WTC11 (cell line): ENCODE data around the gene CCDC117. TPM values are rescaled to one million over a fixed set of nuclear protein-coding genes. Genes with fewer than 3 reads are reported as not detected.

Source experiments
- ATAC-seq: fragments of 200-7000 bp; cut with Tn5 transposase; 2 replicates; pipeline ENCODE4 v1.10.0; 2021; ENCODE audit warnings: mild to moderate bottlenecking, moderate library complexity
- CTCF ChIA-PET: fragments of 300-600 bp; sonication (Branson Sonifier 250); formaldehyde crosslinking; loops from one replicate; lab custom pipeline; 2021; ENCODE audit warnings: antibody characterized with exemption; lab: Charles Lee
- POLR2A ChIA-PET: fragments of 350-600 bp; sonication (Branson Sonifier 250); formaldehyde crosslinking; loops from one replicate; lab custom pipeline; 2021; ENCODE audit warnings: antibody characterized with exemption; lab: Charles Lee
- DNase-seq: peaks from one replicate; pipeline ENCODE4 v3.0.0; 2021; ENCODE audit warnings: low spot score
- H3K27ac Mint-ChIP-seq: 2 replicates; pipeline ENCODE4 v1.8.0; 2021; ENCODE audit warnings: mixed read lengths
- H3K27me3 Mint-ChIP-seq: 2 replicates; pipeline ENCODE4 v1.8.0; 2021; ENCODE audit warnings: low read depth, mild to moderate bottlenecking, moderate library complexity, mixed read lengths
- H3K36me3 Mint-ChIP-seq: 2 replicates; pipeline ENCODE4 v1.8.0; 2021; ENCODE audit warnings: mixed read lengths
- H3K4me1 Mint-ChIP-seq: 2 replicates; pipeline ENCODE4 v1.8.0; 2022; ENCODE audit warnings: mixed read lengths
- H3K4me3 Mint-ChIP-seq: 2 replicates; pipeline ENCODE4 v1.8.0; 2021; ENCODE audit warnings: mild to moderate bottlenecking, moderate library complexity, mixed read lengths
- H3K9me3 Mint-ChIP-seq: 2 replicates; pipeline ENCODE4 v1.8.0; 2021; ENCODE audit warnings: mixed read lengths
- CREB1 ChIP-seq: sonication (generic); formaldehyde crosslinking; IDR thresholded peaks from 2 replicates; pipeline ENCODE4 v1.8.0; 2023; ENCODE audit warnings: mild to moderate bottlenecking, missing genetic modification reagents
- FOXJ3 ChIP-seq: sonication (generic); formaldehyde crosslinking; IDR thresholded peaks from 2 replicates; pipeline ENCODE4 v1.9.0; 2021; ENCODE audit warnings: missing genetic modification reagents, mild to moderate bottlenecking, borderline replicate concordance
- GRHL2 ChIP-seq: fragments of 250-450 bp; sonication (Bioruptor Pico); IDR thresholded peaks from 2 replicates; pipeline ENCODE4 v1.8.0; 2022; ENCODE audit warnings: mild to moderate bottlenecking, moderate library complexity; ENCODE audit not compliant: insufficient replicate concordance, severe bottlenecking
- HMGA2 ChIP-seq: fragments of 250-450 bp; sonication (Bioruptor Pico); IDR thresholded peaks from 2 replicates; pipeline ENCODE4 v1.4.0; 2021; ENCODE audit warnings: mild to moderate bottlenecking, moderate library complexity
- JAZF1 ChIP-seq: fragments of 250-450 bp; sonication (Bioruptor Pico); IDR thresholded peaks from 2 replicates; pipeline ENCODE4 v1.9.0; 2021; ENCODE audit warnings: moderate library complexity, mild to moderate bottlenecking, inconsistent platforms
- NFATC4 ChIP-seq: fragments of 250-450 bp; sonication (Bioruptor Pico); IDR thresholded peaks from 2 replicates; pipeline ENCODE4 v1.9.0; 2021; ENCODE audit warnings: mild to moderate bottlenecking
- NR1H2 ChIP-seq: sonication (generic); formaldehyde crosslinking; IDR thresholded peaks from 2 replicates; pipeline ENCODE4 v1.9.0; 2021; ENCODE audit warnings: mild to moderate bottlenecking, moderate library complexity, missing genetic modification reagents
- NR2C2 ChIP-seq: sonication (generic); formaldehyde crosslinking; IDR thresholded peaks from 2 replicates; pipeline ENCODE4 v1.8.0; 2022; ENCODE audit warnings: mild to moderate bottlenecking, missing genetic modification reagents
- SOX15 ChIP-seq: fragments of 250-450 bp; sonication (Bioruptor Pico); IDR thresholded peaks from 2 replicates; pipeline ENCODE4 v1.9.0; 2021; ENCODE audit warnings: mild to moderate bottlenecking
- ZNF219 ChIP-seq: sonication (generic); formaldehyde crosslinking; IDR thresholded peaks from 2 replicates; pipeline ENCODE4 v1.8.0; 2023; ENCODE audit warnings: missing genetic modification reagents, mild to moderate bottlenecking, borderline replicate concordance
- total RNA-seq: library from RNA; stranded (reverse); gene quantifications from 3 replicates; pipeline ENCODE4 v1.2.3, GENCODE V29; 2021
- TF ChIP-seq, protein P1 (sequence below): fragments of 250-450 bp; sonication (Bioruptor Pico); IDR thresholded peaks from 2 replicates; pipeline ENCODE4 v1.9.0; 2021; ENCODE audit warnings: mild to moderate bottlenecking
- TF ChIP-seq, protein P2 (sequence below): sonication (generic); formaldehyde crosslinking; IDR thresholded peaks from 2 replicates; pipeline ENCODE4 v1.8.1; 2023; ENCODE audit warnings: mild to moderate bottlenecking, missing genetic modification reagents, moderate library complexity
- TF ChIP-seq, protein P3 (sequence below): fragments of 250-450 bp; sonication (Bioruptor Pico); IDR thresholded peaks from 2 replicates; pipeline ENCODE4 v1.9.0; 2021; ENCODE audit warnings: mild to moderate bottlenecking, borderline replicate concordance
- TF ChIP-seq, protein P4 (sequence below): sonication (generic); formaldehyde crosslinking; IDR thresholded peaks from 2 replicates; pipeline ENCODE4 v1.8.0; 2023; ENCODE audit warnings: mild to moderate bottlenecking, missing genetic modification reagents
- TF ChIP-seq, protein P5 (sequence below): sonication (generic); formaldehyde crosslinking; conservative IDR thresholded peaks from 2 replicates; pipeline ENCODE4 v1.8.1; 2023; ENCODE audit warnings: mild to moderate bottlenecking, low read depth, missing genetic modification reagents, moderate library complexity
- TF ChIP-seq, protein P6 (sequence below): sonication (generic); formaldehyde crosslinking; IDR thresholded peaks from 2 replicates; pipeline ENCODE4 v1.8.1; 2022; ENCODE audit warnings: mild to moderate bottlenecking, moderate library complexity, missing genetic modification reagents
- TF ChIP-seq, protein P7 (sequence below): sonication (generic); formaldehyde crosslinking; IDR thresholded peaks from 2 replicates; pipeline ENCODE4 v1.8.1; 2023; ENCODE audit warnings: mild to moderate bottlenecking, moderate library complexity, missing genetic modification reagents

The CCDC117 gene
- total RNA-seq, 1 experiment from 2014 or later = 39.0 TPM

DNA sequence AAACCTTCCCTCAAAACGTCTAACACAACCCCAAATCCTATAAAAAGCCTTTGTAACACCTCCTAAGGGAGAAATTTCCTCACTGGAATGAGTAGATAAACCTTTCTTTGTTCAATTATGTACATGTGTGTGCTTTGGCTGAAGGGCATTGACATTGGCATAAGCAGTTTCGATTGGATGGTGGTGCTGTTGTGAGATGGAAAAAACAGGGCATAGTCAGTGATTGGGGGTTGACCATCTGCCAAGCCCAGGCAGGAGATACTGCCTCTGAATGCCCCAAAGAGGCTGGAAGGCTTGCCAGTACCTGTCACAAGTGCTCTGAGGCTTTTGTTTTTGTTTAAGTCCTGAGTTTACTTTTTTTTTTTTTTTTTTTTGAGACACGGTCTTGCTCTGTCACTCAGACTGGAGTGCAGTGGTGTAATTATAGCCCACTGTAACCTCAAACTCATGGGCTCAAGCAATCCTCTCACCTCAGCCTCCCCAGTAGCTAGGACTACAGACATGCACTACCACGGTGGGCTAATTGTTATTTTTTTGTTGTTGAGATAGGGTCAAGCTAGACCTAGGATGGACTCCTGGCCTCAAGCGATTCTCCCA, 1.2 kb upstream of the CCDC117 start:
- POLR2A ChIA-PET = interaction anchor here (1.0 to 1.6 kb wide), 2 partner anchors 29 to 151 kb away, joined by 3 to 6 read pairs; partner anchors contain the start of gene XBP1
- CTCF ChIA-PET = interaction anchor here (1.1 to 1.2 kb wide), 2 partner anchors 10 to 518 kb away, joined by 3 read pairs; no protein-coding TSS in a partner anchor
- H3K9me3 Mint-ChIP-seq = peaks cover 14% of the 10 kb centered on the region
- peak overlapping the region; percentile 3; the same call in 1 of the 2 replicates for H3K27ac Mint-ChIP-seq
- H3K4me3 Mint-ChIP-seq = no peak overlapping the region
- DNase-seq (no peak), ATAC-seq (no peak)
- H3K27me3 Mint-ChIP-seq = no peaks in the 10 kb centered on the region
- H3K36me3 Mint-ChIP-seq = peaks cover 27% of the 10 kb centered on the region
- TF ChIP-seq, protein P1, sequence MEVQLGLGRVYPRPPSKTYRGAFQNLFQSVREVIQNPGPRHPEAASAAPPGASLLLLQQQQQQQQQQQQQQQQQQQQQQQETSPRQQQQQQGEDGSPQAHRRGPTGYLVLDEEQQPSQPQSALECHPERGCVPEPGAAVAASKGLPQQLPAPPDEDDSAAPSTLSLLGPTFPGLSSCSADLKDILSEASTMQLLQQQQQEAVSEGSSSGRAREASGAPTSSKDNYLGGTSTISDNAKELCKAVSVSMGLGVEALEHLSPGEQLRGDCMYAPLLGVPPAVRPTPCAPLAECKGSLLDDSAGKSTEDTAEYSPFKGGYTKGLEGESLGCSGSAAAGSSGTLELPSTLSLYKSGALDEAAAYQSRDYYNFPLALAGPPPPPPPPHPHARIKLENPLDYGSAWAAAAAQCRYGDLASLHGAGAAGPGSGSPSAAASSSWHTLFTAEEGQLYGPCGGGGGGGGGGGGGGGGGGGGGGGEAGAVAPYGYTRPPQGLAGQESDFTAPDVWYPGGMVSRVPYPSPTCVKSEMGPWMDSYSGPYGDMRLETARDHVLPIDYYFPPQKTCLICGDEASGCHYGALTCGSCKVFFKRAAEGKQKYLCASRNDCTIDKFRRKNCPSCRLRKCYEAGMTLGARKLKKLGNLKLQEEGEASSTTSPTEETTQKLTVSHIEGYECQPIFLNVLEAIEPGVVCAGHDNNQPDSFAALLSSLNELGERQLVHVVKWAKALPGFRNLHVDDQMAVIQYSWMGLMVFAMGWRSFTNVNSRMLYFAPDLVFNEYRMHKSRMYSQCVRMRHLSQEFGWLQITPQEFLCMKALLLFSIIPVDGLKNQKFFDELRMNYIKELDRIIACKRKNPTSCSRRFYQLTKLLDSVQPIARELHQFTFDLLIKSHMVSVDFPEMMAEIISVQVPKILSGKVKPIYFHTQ (CRISPR knock-in tag) = no peak
- TF ChIP-seq, protein P2, sequence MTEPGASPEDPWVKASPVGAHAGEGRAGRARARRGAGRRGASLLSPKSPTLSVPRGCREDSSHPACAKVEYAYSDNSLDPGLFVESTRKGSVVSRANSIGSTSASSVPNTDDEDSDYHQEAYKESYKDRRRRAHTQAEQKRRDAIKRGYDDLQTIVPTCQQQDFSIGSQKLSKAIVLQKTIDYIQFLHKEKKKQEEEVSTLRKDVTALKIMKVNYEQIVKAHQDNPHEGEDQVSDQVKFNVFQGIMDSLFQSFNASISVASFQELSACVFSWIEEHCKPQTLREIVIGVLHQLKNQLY = no peak
- no peak for TF ChIP-seq JAZF1
- TF ChIP-seq SOX15 = no peak
- no peak for TF ChIP-seq NR1H2
- TF ChIP-seq, protein P3, sequence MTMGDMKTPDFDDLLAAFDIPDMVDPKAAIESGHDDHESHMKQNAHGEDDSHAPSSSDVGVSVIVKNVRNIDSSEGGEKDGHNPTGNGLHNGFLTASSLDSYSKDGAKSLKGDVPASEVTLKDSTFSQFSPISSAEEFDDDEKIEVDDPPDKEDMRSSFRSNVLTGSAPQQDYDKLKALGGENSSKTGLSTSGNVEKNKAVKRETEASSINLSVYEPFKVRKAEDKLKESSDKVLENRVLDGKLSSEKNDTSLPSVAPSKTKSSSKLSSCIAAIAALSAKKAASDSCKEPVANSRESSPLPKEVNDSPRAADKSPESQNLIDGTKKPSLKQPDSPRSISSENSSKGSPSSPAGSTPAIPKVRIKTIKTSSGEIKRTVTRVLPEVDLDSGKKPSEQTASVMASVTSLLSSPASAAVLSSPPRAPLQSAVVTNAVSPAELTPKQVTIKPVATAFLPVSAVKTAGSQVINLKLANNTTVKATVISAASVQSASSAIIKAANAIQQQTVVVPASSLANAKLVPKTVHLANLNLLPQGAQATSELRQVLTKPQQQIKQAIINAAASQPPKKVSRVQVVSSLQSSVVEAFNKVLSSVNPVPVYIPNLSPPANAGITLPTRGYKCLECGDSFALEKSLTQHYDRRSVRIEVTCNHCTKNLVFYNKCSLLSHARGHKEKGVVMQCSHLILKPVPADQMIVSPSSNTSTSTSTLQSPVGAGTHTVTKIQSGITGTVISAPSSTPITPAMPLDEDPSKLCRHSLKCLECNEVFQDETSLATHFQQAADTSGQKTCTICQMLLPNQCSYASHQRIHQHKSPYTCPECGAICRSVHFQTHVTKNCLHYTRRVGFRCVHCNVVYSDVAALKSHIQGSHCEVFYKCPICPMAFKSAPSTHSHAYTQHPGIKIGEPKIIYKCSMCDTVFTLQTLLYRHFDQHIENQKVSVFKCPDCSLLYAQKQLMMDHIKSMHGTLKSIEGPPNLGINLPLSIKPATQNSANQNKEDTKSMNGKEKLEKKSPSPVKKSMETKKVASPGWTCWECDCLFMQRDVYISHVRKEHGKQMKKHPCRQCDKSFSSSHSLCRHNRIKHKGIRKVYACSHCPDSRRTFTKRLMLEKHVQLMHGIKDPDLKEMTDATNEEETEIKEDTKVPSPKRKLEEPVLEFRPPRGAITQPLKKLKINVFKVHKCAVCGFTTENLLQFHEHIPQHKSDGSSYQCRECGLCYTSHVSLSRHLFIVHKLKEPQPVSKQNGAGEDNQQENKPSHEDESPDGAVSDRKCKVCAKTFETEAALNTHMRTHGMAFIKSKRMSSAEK = no peak
- no peak for TF ChIP-seq HMGA2
- TF ChIP-seq FOXJ3 = no peak
- TF ChIP-seq, protein P4, sequence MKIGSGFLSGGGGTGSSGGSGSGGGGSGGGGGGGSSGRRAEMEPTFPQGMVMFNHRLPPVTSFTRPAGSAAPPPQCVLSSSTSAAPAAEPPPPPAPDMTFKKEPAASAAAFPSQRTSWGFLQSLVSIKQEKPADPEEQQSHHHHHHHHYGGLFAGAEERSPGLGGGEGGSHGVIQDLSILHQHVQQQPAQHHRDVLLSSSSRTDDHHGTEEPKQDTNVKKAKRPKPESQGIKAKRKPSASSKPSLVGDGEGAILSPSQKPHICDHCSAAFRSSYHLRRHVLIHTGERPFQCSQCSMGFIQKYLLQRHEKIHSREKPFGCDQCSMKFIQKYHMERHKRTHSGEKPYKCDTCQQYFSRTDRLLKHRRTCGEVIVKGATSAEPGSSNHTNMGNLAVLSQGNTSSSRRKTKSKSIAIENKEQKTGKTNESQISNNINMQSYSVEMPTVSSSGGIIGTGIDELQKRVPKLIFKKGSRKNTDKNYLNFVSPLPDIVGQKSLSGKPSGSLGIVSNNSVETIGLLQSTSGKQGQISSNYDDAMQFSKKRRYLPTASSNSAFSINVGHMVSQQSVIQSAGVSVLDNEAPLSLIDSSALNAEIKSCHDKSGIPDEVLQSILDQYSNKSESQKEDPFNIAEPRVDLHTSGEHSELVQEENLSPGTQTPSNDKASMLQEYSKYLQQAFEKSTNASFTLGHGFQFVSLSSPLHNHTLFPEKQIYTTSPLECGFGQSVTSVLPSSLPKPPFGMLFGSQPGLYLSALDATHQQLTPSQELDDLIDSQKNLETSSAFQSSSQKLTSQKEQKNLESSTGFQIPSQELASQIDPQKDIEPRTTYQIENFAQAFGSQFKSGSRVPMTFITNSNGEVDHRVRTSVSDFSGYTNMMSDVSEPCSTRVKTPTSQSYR (CRISPR knock-in tag) = no peak
- no peak for TF ChIP-seq NR2C2 (CRISPR knock-in tag)
- no peak for TF ChIP-seq CREB1 (CRISPR knock-in tag)
- TF ChIP-seq GRHL2 = no peak
- peaks cover 13% of the 10 kb centered on the region for H3K4me1 Mint-ChIP-seq

DNA sequence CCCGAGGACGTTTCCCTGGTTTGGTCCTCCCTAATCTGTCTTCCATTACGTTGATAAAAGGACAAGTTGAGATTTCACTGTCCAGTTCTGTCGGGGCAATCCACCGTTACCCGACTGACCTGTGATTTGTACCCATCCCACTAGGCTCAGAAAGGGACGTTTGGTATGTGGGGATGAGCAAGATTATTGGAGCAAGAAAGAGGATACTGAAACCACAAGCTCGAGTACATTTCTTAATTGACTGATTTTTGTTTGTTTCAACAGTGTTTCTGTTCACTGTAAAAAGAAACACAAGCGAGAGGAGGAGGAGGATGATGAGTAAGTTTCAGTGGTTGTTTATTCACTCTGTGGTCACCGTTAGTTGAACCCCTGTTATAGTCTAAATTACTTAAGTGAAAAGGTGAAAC, 969 bp downstream of the CCDC117 start:
- ChIA-PET POLR2A (interaction anchor here (1.6 kb wide), 1 partner anchor 12 kb away, joined by 13 read pairs; no protein-coding TSS in a partner anchor), CTCF (interaction anchor here (0.5 to 1.0 kb wide), 4 partner anchors 14 to 381 kb away, joined by 3 to 5 read pairs (median 4); no protein-coding TSS in a partner anchor)
- Mint-ChIP-seq H3K27me3 (no peaks in the 10 kb centered on the region), H3K4me3 (peak overlapping the region; percentile 95), H3K9me3 (peaks cover 14% of the 10 kb centered on the region), H3K27ac (peak overlapping the region; percentile 96), H3K4me1 (peaks cover 13% of the 10 kb centered on the region), H3K36me3 (peaks cover 30% of the 10 kb centered on the region)
- no peak for ATAC-seq
- no peak for DNase-seq
- TF ChIP-seq, protein P5, sequence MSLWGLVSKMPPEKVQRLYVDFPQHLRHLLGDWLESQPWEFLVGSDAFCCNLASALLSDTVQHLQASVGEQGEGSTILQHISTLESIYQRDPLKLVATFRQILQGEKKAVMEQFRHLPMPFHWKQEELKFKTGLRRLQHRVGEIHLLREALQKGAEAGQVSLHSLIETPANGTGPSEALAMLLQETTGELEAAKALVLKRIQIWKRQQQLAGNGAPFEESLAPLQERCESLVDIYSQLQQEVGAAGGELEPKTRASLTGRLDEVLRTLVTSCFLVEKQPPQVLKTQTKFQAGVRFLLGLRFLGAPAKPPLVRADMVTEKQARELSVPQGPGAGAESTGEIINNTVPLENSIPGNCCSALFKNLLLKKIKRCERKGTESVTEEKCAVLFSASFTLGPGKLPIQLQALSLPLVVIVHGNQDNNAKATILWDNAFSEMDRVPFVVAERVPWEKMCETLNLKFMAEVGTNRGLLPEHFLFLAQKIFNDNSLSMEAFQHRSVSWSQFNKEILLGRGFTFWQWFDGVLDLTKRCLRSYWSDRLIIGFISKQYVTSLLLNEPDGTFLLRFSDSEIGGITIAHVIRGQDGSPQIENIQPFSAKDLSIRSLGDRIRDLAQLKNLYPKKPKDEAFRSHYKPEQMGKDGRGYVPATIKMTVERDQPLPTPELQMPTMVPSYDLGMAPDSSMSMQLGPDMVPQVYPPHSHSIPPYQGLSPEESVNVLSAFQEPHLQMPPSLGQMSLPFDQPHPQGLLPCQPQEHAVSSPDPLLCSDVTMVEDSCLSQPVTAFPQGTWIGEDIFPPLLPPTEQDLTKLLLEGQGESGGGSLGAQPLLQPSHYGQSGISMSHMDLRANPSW (CRISPR knock-in tag) = no peak
- TF ChIP-seq ZNF219 (CRISPR knock-in tag) (no peak), NFATC4 (CRISPR knock-in tag) (no peak), HMGA2 (no peak)
- TF ChIP-seq, protein P6, sequence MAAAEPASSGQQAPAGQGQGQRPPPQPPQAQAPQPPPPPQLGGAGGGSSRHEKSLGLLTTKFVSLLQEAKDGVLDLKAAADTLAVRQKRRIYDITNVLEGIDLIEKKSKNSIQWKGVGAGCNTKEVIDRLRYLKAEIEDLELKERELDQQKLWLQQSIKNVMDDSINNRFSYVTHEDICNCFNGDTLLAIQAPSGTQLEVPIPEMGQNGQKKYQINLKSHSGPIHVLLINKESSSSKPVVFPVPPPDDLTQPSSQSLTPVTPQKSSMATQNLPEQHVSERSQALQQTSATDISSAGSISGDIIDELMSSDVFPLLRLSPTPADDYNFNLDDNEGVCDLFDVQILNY = no peak
- TF ChIP-seq, protein P7, sequence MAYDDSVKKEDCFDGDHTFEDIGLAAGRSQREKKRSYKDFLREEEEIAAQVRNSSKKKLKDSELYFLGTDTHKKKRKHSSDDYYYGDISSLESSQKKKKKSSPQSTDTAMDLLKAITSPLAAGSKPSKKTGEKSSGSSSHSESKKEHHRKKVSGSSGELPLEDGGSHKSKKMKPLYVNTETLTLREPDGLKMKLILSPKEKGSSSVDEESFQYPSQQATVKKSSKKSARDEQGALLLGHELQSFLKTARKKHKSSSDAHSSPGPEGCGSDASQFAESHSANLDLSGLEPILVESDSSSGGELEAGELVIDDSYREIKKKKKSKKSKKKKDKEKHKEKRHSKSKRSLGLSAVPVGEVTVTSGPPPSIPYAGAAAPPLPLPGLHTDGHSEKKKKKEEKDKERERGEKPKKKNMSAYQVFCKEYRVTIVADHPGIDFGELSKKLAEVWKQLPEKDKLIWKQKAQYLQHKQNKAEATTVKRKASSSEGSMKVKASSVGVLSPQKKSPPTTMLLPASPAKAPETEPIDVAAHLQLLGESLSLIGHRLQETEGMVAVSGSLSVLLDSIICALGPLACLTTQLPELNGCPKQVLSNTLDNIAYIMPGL (CRISPR knock-in tag) = no peak
